SK-N-SH (cell line): ENCODE results near the gene SMARCC2.

Source experiments
- ELF1 ChIP-seq: IDR thresholded peaks from 2 replicates; pipeline ENCODE4 v1.4.0; 2012
- EP300 ChIP-seq, 2 experiments: IDR thresholded peaks; 2 replicates each; pipeline versions ENCODE4 v1.4.0 to v1.6.1; 2012; ENCODE audit warnings: borderline replicate concordance in 1 of 2, low read depth in 1 of 2, low read length in 1 of 2
- EZH2phosphoT487 ChIP-seq: fragments of 200-600 bp; sonication (generic); IDR thresholded peaks from 2 replicates; pipeline ENCODE4 v1.6.1; 2017; ENCODE audit warnings: low read depth, mixed run types, mild to moderate bottlenecking, antibody characterized with exemption, moderate library complexity, borderline replicate concordance
- FOXJ3 ChIP-seq: sonication (generic); formaldehyde crosslinking; IDR thresholded peaks from 2 replicates; pipeline ENCODE4 v1.5.1; 2020; ENCODE audit warnings: mild to moderate bottlenecking, missing genetic modification reagents
- FOXM1 ChIP-seq: IDR thresholded peaks from 2 replicates; pipeline ENCODE4 v1.4.0; 2012; ENCODE audit warnings: low read depth, mild to moderate bottlenecking
- MXI1 ChIP-seq: IDR thresholded peaks from 2 replicates; pipeline ENCODE4 v1.6.1; 2012; ENCODE audit warnings: mild to moderate bottlenecking, low read depth, low read length, improper control_type of control experiment
- RAD21 ChIP-seq: IDR thresholded peaks from 2 replicates; pipeline ENCODE4 v1.6.1; 2012; ENCODE audit warnings: mild to moderate bottlenecking, low read length
- TCF12 ChIP-seq: IDR thresholded peaks from 2 replicates; pipeline ENCODE4 v1.4.0; 2012
- YY1 ChIP-seq: IDR thresholded peaks from 2 replicates; pipeline ENCODE4 v1.4.0; 2012; ENCODE audit warnings: low read depth, mild to moderate bottlenecking
- TF ChIP-seq, protein P1 (sequence below): fragments of 200-600 bp; sonication (generic); IDR thresholded peaks from 2 replicates; pipeline ENCODE4 v1.6.1; 2017; ENCODE audit warnings: antibody characterized with exemption, mild to moderate bottlenecking, moderate library complexity
- TF ChIP-seq, protein P2 (sequence below): fragments of 150-350 bp; IDR thresholded peaks from 2 replicates; pipeline ENCODE4 v1.6.1; 2017; ENCODE audit warnings: antibody characterized with exemption, low read length, low read depth, borderline replicate concordance

- TF ChIP-seq RAD21: no peak
- TF ChIP-seq, protein P1, sequence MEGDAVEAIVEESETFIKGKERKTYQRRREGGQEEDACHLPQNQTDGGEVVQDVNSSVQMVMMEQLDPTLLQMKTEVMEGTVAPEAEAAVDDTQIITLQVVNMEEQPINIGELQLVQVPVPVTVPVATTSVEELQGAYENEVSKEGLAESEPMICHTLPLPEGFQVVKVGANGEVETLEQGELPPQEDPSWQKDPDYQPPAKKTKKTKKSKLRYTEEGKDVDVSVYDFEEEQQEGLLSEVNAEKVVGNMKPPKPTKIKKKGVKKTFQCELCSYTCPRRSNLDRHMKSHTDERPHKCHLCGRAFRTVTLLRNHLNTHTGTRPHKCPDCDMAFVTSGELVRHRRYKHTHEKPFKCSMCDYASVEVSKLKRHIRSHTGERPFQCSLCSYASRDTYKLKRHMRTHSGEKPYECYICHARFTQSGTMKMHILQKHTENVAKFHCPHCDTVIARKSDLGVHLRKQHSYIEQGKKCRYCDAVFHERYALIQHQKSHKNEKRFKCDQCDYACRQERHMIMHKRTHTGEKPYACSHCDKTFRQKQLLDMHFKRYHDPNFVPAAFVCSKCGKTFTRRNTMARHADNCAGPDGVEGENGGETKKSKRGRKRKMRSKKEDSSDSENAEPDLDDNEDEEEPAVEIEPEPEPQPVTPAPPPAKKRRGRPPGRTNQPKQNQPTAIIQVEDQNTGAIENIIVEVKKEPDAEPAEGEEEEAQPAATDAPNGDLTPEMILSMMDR: no peak
- TF ChIP-seq YY1: no peak
- no peak for TF ChIP-seq EZH2phosphoT487
- no peak for TF ChIP-seq TCF12
- TF ChIP-seq FOXM1: no peak
- no peak for TF ChIP-seq ELF1
- TF ChIP-seq EP300 (IDR thresholded peaks at IDR 0.05; ENCODE audit: borderline replicate concordance in 1 of 2, low read depth in 1 of 2, low read length in 1 of 2): no peak
- TF ChIP-seq, protein P2, sequence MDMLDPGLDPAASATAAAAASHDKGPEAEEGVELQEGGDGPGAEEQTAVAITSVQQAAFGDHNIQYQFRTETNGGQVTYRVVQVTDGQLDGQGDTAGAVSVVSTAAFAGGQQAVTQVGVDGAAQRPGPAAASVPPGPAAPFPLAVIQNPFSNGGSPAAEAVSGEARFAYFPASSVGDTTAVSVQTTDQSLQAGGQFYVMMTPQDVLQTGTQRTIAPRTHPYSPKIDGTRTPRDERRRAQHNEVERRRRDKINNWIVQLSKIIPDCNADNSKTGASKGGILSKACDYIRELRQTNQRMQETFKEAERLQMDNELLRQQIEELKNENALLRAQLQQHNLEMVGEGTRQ: no peak
- no peak for TF ChIP-seq FOXJ3
- TF ChIP-seq MXI1: no peak
Measured at GRCh38 chr12:56114084-56114483, 75.2 kb downstream of the SMARCC2 start.
